HG03175 (cell line): ENCODE data around the gene DUSP9.

Experiments
- ATAC-seq: cut with Tn5 transposase; IDR thresholded peaks from one replicate; pipeline ENCODE4 v1.9.1; 2021; ENCODE audit warnings: mild to moderate bottlenecking, moderate library complexity; ENCODE audit not compliant: unreplicated experiment

Gene DUSP9

DNA sequence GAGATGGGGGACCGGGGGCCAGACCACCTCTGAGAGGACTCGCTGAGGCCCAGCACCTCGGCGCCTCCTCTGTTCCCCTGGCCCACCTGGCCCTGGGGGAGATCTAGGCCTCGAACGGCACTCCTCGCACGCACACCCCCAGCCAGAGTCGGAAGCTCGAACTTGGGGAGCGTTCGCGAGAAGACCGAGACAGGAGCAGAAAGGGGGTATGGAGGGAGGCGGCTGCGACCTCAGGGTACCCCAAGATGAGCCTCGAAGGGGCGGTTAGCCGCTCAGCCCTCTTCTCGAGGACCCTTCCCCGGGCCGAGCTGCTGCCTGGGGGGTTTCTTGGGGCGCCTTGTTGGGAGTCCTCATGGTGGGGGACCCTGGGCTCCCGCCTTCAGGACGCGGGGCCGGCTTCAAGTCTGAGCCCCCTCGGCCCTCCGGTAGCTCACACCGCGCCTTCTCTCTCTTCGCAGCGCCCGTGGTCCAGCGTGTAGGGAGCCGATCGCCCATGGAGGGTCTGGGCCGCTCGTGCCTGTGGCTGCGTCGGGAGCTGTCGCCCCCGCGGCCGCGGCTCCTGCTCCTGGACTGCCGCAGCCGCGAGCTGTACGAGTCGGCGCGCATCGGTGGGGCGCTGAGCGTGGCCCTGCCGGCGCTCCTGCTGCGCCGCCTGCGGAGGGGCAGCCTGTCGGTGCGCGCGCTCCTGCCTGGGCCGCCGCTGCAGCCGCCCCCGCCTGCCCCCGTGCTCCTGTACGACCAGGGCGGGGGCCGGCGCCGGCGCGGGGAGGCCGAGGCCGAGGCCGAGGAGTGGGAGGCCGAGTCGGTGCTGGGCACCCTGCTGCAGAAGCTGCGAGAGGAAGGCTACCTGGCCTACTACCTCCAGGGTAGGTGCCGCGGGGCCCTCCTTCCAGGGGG is 706 bp downstream of the DUSP9 start:
- ATAC-seq = no peak

- no peak for ATAC-seq
Observed at GRCh38 chrX:153648358-153649177, 1.6 kb downstream of the DUSP9 start.

- ATAC-seq = no peak
Observed at GRCh38 chrX:153649178-153649914, 2.3 kb downstream of the DUSP9 start.

DNA sequence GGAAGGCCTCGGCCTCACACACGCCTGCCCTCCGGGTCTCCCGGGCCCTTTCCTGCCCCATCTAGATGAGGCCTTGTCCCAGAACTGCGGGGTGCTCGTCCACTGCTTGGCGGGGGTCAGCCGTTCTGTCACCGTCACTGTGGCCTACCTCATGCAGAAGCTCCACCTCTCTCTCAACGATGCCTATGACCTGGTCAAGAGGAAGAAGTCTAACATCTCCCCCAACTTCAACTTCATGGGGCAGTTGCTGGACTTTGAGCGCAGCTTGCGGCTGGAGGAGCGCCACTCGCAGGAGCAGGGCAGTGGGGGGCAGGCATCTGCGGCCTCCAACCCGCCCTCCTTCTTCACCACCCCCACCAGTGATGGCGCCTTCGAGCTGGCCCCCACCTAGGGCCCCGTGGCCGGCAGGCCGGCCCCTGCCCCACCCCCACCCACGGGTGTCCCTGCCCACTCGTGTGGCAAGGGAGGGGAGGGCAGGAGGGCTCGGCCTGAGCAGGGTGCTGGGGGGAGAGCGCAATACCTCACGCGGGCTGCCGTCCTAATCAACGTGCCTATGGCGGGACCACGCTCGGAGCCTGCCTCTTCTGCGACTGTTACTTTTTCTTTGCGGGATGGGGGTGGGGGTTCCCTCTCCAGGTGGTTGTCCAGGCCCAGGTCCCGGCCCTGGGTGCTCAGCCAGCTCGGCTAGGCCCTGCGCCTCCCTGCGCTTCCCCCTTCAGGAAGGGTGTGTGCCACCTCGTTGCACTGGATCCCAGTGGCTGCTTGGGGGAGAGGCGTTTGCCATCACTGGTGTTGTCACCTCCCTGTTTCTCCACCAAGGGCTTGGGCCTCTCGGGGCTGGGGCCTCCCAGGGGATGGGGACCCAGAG is 3.1 kb downstream of the DUSP9 start:
- ATAC-seq = no peak

- ATAC-seq = no peak
Observed at GRCh38 chrX:153650959-153651358, 4.0 kb downstream of the DUSP9 start.

DNA sequence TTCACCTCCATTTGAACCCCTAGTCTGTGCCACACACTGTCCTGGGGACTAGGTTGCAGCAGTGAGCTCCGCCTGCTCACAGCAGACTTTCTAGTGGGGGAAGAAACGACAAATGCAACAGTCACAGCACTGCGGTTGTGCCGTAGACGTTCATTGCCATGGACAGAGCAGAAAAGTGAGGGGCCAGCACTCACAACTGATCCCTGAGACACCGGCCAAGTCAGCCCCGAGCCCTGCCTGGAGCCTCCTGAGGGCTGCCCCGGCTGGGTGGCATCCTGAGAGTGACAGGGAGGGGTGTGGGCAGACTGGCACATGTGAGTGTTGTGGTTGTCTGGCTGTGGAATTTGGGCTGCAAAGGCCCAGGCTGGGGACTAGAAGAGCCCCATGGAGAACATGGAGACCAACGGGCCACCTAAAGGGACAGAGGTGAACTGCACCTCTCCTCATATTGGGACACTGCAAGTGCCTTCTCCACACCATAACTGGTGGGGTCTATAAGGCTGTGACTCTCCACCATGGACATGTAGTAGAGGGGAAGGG is 4.6 kb downstream of the DUSP9 start:
- ATAC-seq = peak; percentile 45

DNA sequence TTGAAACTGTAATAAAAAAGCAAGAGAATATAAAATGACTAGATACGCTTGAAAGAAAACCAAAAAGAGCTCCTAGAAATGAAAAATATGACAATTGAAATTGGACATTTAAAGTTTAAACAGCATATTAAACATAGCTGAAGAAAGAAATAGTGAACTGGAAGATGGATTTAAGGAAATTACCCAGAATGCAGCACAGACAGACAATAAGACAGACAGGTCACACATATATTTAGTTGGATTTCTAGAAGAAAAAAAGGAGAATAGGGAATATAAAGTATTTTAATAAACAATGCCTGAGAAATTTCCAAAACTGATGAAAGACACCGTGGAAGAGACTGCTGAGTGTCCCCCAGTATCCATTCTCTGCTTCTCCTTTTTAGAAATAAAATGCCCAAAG is 6.6 kb downstream of the DUSP9 start:
- ATAC-seq = no peak

DNA sequence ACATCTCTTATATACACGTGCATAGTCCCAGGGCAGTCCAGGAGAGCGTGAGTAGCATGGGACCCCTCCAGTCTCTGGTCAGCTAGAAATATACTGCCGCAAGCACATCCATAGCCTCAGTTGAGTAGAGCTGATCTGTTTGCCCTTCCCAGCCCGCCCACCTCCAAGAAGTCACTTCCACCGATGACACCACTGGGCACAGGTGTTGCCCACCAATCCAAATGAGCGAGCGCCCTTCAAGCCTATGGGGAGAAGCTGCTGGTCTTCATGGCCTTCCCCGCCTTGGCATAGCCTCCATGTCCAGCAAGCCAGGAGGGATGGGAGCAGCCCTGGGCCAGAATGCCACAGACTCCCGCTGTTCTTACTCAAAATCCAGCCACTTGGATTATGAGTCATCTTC is 10.2 kb downstream of the DUSP9 start:
- ATAC-seq = no peak

GRCh38 chrX:153659268-153659667 is 12.3 kb downstream of the DUSP9 start:
- ATAC-seq = no peak

- ATAC-seq = no peak
Observed at GRCh38 chrX:153662266-153662665, 15.3 kb downstream of the DUSP9 start.

DNA sequence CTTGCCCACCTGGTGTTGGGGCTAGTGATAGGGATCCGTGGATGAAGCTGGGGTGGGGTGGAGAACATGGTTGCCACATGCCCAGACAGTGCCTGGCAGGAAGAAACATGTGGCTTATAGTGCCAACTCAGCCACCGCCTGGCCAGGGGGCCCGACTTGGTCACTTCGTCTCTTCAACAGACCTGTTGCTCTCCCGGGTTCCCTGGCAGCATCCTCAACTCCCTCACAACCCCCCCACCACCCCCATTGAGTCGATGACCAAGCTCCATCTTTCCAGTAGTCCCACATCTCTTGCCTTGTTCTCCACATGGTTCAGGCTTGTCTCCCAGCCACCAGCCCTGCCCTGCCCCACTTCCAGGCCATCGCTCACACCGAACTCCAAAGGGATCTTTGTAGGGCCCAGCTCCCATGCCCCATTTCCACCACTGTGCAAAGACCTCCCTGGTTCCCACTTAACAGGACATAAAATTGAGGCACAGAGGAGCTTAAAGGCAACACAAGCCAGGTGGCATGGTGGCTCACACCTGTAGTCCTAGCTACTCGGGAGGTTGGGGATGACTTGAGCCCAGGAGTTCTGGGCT is 18.8 kb downstream of the DUSP9 start:
- ATAC-seq = no peak

- no peak for ATAC-seq
Observed at GRCh38 chrX:153667281-153667955, 20.4 kb downstream of the DUSP9 start.

DNA sequence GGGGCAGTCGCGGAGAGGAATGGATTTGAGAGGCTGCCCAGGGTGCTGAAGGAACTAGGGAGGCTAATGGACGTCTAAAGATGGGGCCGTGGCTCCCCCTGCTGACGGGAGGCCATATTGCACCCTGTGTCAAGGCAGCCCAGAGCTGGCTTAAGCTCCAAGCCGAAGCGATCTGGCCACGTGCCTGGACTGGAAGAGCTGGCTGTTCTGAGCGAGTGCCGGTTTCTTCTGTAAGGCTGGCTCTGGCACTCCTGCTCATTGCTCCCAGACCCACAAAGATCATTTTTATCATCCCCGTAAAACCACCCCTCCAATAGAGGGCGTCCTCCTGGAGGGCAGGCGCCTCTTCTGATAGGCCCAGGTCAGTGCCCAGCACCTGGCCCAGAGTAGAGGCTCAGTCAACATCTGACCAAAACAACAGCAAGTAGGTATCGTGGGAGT is 21.0 kb downstream of the DUSP9 start:
- ATAC-seq = peak; percentile 51

- ATAC-seq = no peak
Observed at GRCh38 chrX:153668423-153669173, 21.6 kb downstream of the DUSP9 start.

DNA sequence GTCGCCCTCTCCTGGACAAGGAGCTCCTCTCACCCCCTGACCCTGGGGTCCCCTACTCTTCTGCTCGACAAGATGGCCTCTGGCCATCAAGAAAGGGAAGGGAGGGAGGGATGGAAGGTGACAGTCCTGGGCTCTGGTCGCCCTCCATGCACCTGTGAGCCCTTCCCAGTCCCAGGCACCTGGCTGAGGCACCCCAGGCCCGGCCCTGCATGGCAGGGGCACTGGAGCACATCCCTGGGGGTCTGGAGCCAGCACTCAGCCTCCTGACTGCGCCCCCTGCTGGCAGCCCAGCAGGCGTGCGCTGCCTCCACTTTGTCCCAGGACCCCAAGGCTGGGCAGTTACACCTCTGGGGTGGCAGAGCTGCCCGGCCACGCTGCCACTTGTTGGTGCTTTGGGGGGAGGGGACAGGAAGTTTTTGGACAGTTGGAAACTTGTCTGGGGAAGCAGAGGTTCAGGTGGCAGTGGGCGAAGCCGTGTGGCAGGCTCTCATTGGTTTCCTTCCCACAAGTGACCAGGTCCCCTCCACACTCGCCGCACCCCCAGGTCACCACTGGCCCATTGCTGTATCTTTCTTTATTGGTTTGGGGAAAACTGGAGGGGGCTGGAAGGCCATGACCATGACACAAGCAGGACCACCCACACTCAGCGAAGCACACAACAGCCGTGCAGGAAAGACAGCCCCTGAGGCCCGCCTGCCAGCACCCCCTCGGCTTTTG is 22.3 kb downstream of the DUSP9 start:
- ATAC-seq = no peak

DNA sequence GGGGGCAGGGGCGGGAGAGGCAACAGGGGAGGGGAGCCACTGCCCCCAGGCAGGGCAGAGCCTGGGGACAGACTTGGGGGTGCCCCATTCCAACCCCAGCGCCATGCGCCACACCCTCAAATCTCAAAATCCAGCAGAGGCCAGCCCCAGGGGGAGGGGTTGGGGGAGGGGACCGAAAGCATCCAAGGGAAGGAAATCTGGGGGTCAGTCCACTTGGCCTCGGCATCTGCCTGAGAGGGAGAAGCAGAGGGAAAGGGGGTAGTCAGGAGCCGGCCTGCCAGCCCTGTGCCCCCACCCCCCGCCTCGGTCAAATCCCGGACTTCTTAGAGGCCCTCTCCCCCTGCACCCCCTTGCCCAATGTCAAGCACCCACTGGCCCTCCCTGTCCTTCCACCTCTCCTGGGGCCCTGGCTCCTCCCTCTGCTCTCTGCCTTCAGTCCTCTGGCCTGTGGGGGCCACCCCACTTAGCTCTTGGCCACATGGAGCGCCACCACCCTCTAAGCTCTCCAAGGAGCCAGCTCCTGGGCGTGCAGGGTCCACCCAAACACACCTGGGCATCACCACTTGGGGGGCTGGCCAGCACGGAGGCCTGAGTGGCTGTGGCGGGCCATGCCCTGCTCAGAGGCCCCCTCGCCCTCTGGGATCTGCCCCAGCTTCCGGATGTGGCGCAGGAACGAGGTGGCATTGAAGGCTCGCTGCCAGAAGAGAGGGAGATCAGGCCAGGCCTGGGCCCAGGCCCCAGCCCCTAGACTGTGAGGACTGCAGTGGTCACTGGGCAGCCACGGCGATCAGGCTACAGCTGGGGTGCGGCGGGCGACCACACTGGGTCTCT is 23.1 kb downstream of the DUSP9 start:
- no peak for ATAC-seq
